ENCODE results near the gene IGFL1.
"Not testable (repeated sequence)": the region's sequence is repeated elsewhere in the genome, so short reads cannot be mapped to it uniquely, and the experiment has no call there.

GRCh38 chr19:46192626-46192991 is 36.9 kb upstream of the IGFL1 start:
- not testable (repeated sequence) for TF ChIP-seq MYC (IDR thresholded peaks at IDR 0.05; ENCODE audit: insufficient read depth, insufficient read length, insufficient replicate concordance, low read length, severe bottlenecking); EZH2 (IDR thresholded peaks at IDR 0.05; ENCODE audit: borderline replicate concordance, control insufficient read depth, low read depth, low read length)

Measured in GM12878 (cell line).